Measurements from ENCODE around the gene DMTF1.

DNA sequence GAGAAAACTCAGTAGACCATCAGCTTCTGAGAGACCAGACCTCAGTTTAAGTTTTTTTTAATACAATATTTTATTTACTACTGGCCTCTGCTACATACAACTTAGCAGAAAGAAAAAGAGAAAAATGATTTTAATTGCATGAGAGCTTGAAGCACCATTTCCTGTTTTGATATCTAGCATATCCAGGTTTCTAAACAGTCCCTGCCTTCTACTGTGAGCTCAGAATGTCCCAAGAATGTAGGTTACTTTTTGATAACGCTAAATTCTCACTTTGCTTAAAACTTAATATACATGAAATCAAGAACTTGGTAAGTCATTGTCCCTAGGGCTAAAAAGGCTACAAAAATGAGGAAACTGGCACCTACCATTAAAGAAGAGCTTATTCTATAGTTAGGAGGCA is 60.2 kb downstream of the DMTF1 start:
- TF ChIP-seq, protein P1, sequence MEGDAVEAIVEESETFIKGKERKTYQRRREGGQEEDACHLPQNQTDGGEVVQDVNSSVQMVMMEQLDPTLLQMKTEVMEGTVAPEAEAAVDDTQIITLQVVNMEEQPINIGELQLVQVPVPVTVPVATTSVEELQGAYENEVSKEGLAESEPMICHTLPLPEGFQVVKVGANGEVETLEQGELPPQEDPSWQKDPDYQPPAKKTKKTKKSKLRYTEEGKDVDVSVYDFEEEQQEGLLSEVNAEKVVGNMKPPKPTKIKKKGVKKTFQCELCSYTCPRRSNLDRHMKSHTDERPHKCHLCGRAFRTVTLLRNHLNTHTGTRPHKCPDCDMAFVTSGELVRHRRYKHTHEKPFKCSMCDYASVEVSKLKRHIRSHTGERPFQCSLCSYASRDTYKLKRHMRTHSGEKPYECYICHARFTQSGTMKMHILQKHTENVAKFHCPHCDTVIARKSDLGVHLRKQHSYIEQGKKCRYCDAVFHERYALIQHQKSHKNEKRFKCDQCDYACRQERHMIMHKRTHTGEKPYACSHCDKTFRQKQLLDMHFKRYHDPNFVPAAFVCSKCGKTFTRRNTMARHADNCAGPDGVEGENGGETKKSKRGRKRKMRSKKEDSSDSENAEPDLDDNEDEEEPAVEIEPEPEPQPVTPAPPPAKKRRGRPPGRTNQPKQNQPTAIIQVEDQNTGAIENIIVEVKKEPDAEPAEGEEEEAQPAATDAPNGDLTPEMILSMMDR (IDR thresholded peaks at IDR 0.05), result no peak
- TF ChIP-seq POLR2AphosphoS5 (IDR thresholded peaks at IDR 0.05), result no peak
- no peak for TF ChIP-seq POLR2A (IDR thresholded peaks at IDR 0.05)
